OCI-LY3 (cell line): ENCODE measurements around the gene CCDC127.

Experiments used
- CTCF ChIP-seq: fragments of 200-600, 300-600 bp; sonication (generic); IDR thresholded peaks from 2 replicates; pipeline ENCODE4 v1.5.1; 2014; ENCODE audit warnings: antibody characterized with exemption, low read length, low read depth
- EZH2phosphoT487 ChIP-seq: fragments of 200-600 bp; shearing (Covaris generic); IDR thresholded peaks from 2 replicates; pipeline ENCODE4 v1.6.1; 2018; ENCODE audit warnings: antibody characterized with exemption, mixed run types, low read depth

- TF ChIP-seq CTCF = no peak
- TF ChIP-seq EZH2phosphoT487 = no peak
These were observed 61.4 kb downstream of the CCDC127 start for GRCh38 chr5:156411-157072.
